GM12878 (cell line): ENCODE data around the gene HINT3. TPM values are rescaled to one million over a fixed set of nuclear protein-coding genes. Genes with fewer than 3 reads are reported as not detected.
A peak's percentile ranks its signal among the peaks of the same experiment; 100 is the strongest.

ENCODE experiments used
- ATAC-seq: fragments of 200-7000 bp; cut with Tn5 transposase; 3 replicates; pipeline ENCODE4 v1.9.1; 2020; ENCODE audit warnings: mild to moderate bottlenecking, moderate library complexity
- BruUV-seq: library from RNA; stranded (reverse); fragments of 400-500 nt; replicated peaks from 2 replicates; lab custom pipeline; 2021; lab: Mats Ljungman, UMichigan
- CTCF ChIA-PET: fragments of 300-600 bp; sonication (Branson Sonifier 250); formaldehyde crosslinking; extraction: SDS; loops from one replicate; lab custom pipeline; 2021; ENCODE audit warnings: inconsistent platforms; lab: Yijun Ruan, JAX
- POLR2A ChIA-PET: fragments of 350-600 bp; formaldehyde crosslinking; extraction: SDS; loops from one replicate; lab custom pipeline; 2021; ENCODE audit warnings: inconsistent platforms; lab: Charles Lee
- RAD21 ChIA-PET: fragments of 300-600 bp; sonication (Branson Sonifier 250); formaldehyde crosslinking; loops from one replicate; lab custom pipeline; 2023; ENCODE audit warnings: antibody characterized with exemption; ENCODE audit not compliant: unreplicated experiment; lab: Charles Lee
- SMC1A ChIA-PET: fragments of 300-600 bp; sonication (Branson Sonifier 250); formaldehyde crosslinking; loops from one replicate; lab custom pipeline; 2023; ENCODE audit not compliant: unreplicated experiment, uncharacterized antibody; lab: Charles Lee
- DNase-seq: peaks from one replicate; pipeline ENCODE4 v3.0.0-alpha.2; 2011; ENCODE audit warnings: low read depth, low spot score
- FAIRE-seq: peaks from 3 replicates; lab custom pipeline; 2011; peaks lifted over from hg19 to GRCh38; lab: Jason Lieb, UNC
- H2AFZ ChIP-seq: 2 replicates; pipeline ENCODE4 v1.6.0; 2011; ENCODE audit warnings: low read depth, low read length, control low read depth; ENCODE audit not compliant: control insufficient read depth
- H3K27ac ChIP-seq: 2 replicates; pipeline ENCODE4 v1.5.1; 2011; ENCODE audit warnings: control low read depth; ENCODE audit not compliant: control insufficient read depth, insufficient read depth
- H3K27me3 ChIP-seq, 2 experiments: replicated peaks in 1 of 2; 2 replicates each; pipeline versions ENCODE4 v1.6.0 to v1.6.1; 2011; ENCODE audit warnings: low read length in 1 of 2; ENCODE audit not compliant: control insufficient read depth in 2 of 2, insufficient read depth in 2 of 2
- H3K36me3 ChIP-seq, 2 experiments: 2 replicates each; pipeline ENCODE4 v1.5.1; 2011; ENCODE audit warnings: low read length in 1 of 2; ENCODE audit not compliant: control insufficient read depth in 2 of 2, insufficient read depth in 2 of 2
- H3K4me1 ChIP-seq: 2 replicates; pipeline ENCODE4 v1.6.1; 2011; ENCODE audit warnings: mild to moderate bottlenecking, low read length, moderate library complexity, mixed read lengths; ENCODE audit not compliant: control insufficient read depth, insufficient read depth
- H3K4me2 ChIP-seq: 2 replicates; pipeline ENCODE4 v1.6.0; 2011; ENCODE audit warnings: control low read depth; ENCODE audit not compliant: control insufficient read depth, insufficient read depth
- H3K4me3 ChIP-seq: fragments of 200-600 bp; sonication (generic); 2 replicates; pipeline ENCODE4 v1.5.1; 2016
- H3K79me2 ChIP-seq: 2 replicates; pipeline ENCODE4 v1.6.0; 2011; ENCODE audit warnings: low read length; ENCODE audit not compliant: control insufficient read depth, insufficient read depth
- H3K9ac ChIP-seq: 2 replicates; pipeline ENCODE4 v1.8.0; 2011; ENCODE audit warnings: low read length, control low read depth, mixed read lengths; ENCODE audit not compliant: control insufficient read depth, insufficient read depth
- H3K9me3 ChIP-seq: replicated peaks from 3 replicates; pipeline ENCODE4 v1.5.1; 2011; ENCODE audit warnings: mild to moderate bottlenecking, low read length; ENCODE audit not compliant: control insufficient read depth, insufficient read depth
- H4K20me1 ChIP-seq: 2 replicates; pipeline ENCODE4 v1.6.0; 2011; ENCODE audit not compliant: control insufficient read depth, insufficient read depth
- EZH2 ChIP-seq: IDR thresholded peaks from 2 replicates; pipeline ENCODE4 v1.6.1; 2012; ENCODE audit warnings: low read depth, mild to moderate bottlenecking, control low read depth, inconsistent platforms, low read length, borderline replicate concordance; ENCODE audit not compliant: control insufficient read depth
- KAT2A ChIP-seq: conservative IDR thresholded peaks from 2 replicates; pipeline ENCODE4 v1.6.1; 2011; ENCODE audit warnings: low read depth, low read length; ENCODE audit not compliant: control insufficient read depth
- POLR2A ChIP-seq: IDR thresholded peaks from 2 replicates; pipeline ENCODE4 v1.6.1; 2011; ENCODE audit warnings: low read depth, mild to moderate bottlenecking, low read length
- PRDM15 ChIP-seq: fragments of 450-650 bp; formaldehyde crosslinking; IDR thresholded peaks from 2 replicates; pipeline ENCODE4 v1.4.0; 2020; ENCODE audit warnings: mild to moderate bottlenecking, moderate library complexity
- USF2 ChIP-seq: IDR thresholded peaks from 2 replicates; pipeline ENCODE4 v1.6.1; 2011; ENCODE audit warnings: low read depth, low read length, improper control_type of control experiment, borderline replicate concordance
- WGBS: methylation state at CpG from one replicate; pipeline ENCODE4 v1.1.6; 2016; ENCODE audit warnings: low lambda C conversion rate; ENCODE audit not compliant: insufficient replicate concordance, insufficient coverage; ENCODE audit errors: missing lambda C conversion rate; 5-methylcytosine and 5-hydroxymethylcytosine counted together
- in situ Hi-C: fragments of 300-500 bp; cut with MboI; formaldehyde crosslinking; loops from 9 replicates; pipeline ENCODE4 v1.14.3; 2018; ENCODE audit warnings: mixed read lengths
- intact Hi-C: fragments of 100-400 bp; cut with micrococcal nuclease; formaldehyde crosslinking; loops from one replicate; pipeline ENCODE4 v1.14.2; 2022; ENCODE audit not compliant: unreplicated experiment
- polyA plus RNA-seq, 11 experiments: library from polyadenylated mRNA; depleted of rRNA in 4 of 11; unstranded in 6 of 11; stranded (reverse) in 5 of 11; fragments of >200 nt; fragmentation: Nextera tagmentation in 4 of 11; fragmentation: Illumina TruSeq in 1 of 11; extraction: Ambion mirVana in 4 of 11; extraction: Trizol in 1 of 11; gene quantifications; 1 replicate in 1 of 11; 2 replicates in 10 of 11; pipeline versions ENCODE4 v1.2.1 to v1.2.3, GENCODE V29; 2011 to 2016; ENCODE audit warnings: inconsistent platforms in 2 of 11, missing spikeins in 2 of 11, low read depth in 1 of 11
- total RNA-seq, 4 experiments: library from RNA; depleted of rRNA in 3 of 4; stranded (reverse); fragments of >200 nt in 3 of 4; fragmentation: Illumina TruSeq in 1 of 4; extraction: Trizol in 1 of 4; gene quantifications; 2 replicates each; pipeline versions ENCODE4 v1.2.1 to v1.2.3, GENCODE V29; 2013 to 2021

The HINT3 gene
- total and polyA plus RNA-seq, 10 of the 15 experiments (the other 5 are each of a cell fraction or from before 2014, with no cell fraction given), result 0.72 to 9.1 (median 5.4) TPM

GRCh38 chr6:125984311-125984710 is 27.7 kb downstream of the HINT3 start (continued):
- TF ChIP-seq PRDM15 (CRISPR knock-in tag) (no peak), EZH2 (no peak), KAT2A (no peak), USF2 (no peak)
- TF ChIP-seq, all 136 proteins: peak for 0

- in situ Hi-C loops (no loop called here), intact Hi-C loops (loop anchor here (5.0 kb wide), 2 partner anchors 188 to 203 kb away; no protein-coding TSS in a partner anchor)
- DNase-seq (no peak), FAIRE-seq (no peak), ATAC-seq (no peak)
- H3K27ac ChIP-seq, result peak overlapping the region; percentile 95
- 64% methylated on average over 4 of the region's 4 CpGs for WGBS
- no TSS peak for BruUV-seq
- ChIA-PET SMC1A (interaction anchor here (0.9 to 3.6 kb wide), 13 partner anchors 9 to 207 kb away, joined by 3 to 26 read pairs (median 7); partner anchors contain the start of genes HINT3 and NCOA7), RAD21 (interaction anchor here (1.0 to 3.6 kb wide), 8 partner anchors 9 to 208 kb away, joined by 4 to 21 read pairs (median 7); partner anchors contain the start of genes HINT3 and NCOA7), CTCF (interaction anchor here (1.0 to 4.0 kb wide), 10 partner anchors 10 to 207 kb away, joined by 3 to 44 read pairs (median 6); partner anchors contain the start of gene NCOA7), POLR2A (interaction anchor here (1.0 to 2.4 kb wide), 11 partner anchors 10 to 640 kb away, joined by 3 to 13 read pairs (median 8); partner anchors contain the start of genes HINT3 and NCOA7)
- peaks cover 5% of the 10 kb centered on the region; the same call in 1 of the 2 replicates for H3K4me1 ChIP-seq
- no peaks in the 10 kb centered on the region for H4K20me1 ChIP-seq
- H3K4me2 ChIP-seq, result peak overlapping the region; percentile 87
- peak overlapping the region; percentile 97 for H2AFZ ChIP-seq
- no peaks in the 10 kb centered on the region for H3K9me3 ChIP-seq
- no peaks in the 10 kb centered on the region for H3K36me3 ChIP-seq
- H3K9ac ChIP-seq, result peak overlapping the region; percentile 99
- peak overlapping the region; percentile 85 for H3K4me3 ChIP-seq
- no peak for TF ChIP-seq POLR2A
- no peaks in the 10 kb centered on the region for H3K27me3 ChIP-seq
- peaks cover 53% of the 10 kb centered on the region for H3K79me2 ChIP-seq
These were observed 29.0 kb downstream of the HINT3 start for GRCh38 chr6:125985522-125985921.
